Fibroblast of lung (primary cell): ENCODE measurements around the gene SHANK3. TPM values are rescaled to one million over a fixed set of nuclear protein-coding genes. Genes with fewer than 3 reads are reported as not detected.

Source experiments
- DNase-seq, 2 donors: peaks; one replicate each; pipeline versions ENCODE4 v3.0.0 to v3.0.0-alpha.2; 2010; ENCODE audit warnings: low read depth in 2 of 2
- H2AFZ ChIP-seq: 2 replicates; pipeline ENCODE4 v1.5.1; 2012; ENCODE audit warnings: low read length, control low read depth, inconsistent platforms
- H3K27ac ChIP-seq: 2 replicates; pipeline ENCODE4 v1.5.1; 2011; ENCODE audit warnings: low read length, control low read depth; ENCODE audit not compliant: insufficient read depth
- H3K27me3 ChIP-seq: 2 replicates; pipeline ENCODE4 v1.5.1; 2011; ENCODE audit warnings: mild to moderate bottlenecking, low read length; ENCODE audit not compliant: control insufficient read depth, insufficient read depth
- H3K36me3 ChIP-seq: 2 replicates; pipeline ENCODE4 v1.5.1; 2011; ENCODE audit warnings: low read length; ENCODE audit not compliant: control insufficient read depth, insufficient read depth
- H3K4me1 ChIP-seq: 2 replicates; pipeline ENCODE4 v1.5.1; 2011; ENCODE audit warnings: low read length; ENCODE audit not compliant: control insufficient read depth, insufficient read depth; ENCODE audit errors: extremely low read depth
- H3K4me2 ChIP-seq: 2 replicates; pipeline ENCODE4 v1.5.1; 2011; ENCODE audit warnings: low read length, control low read depth; ENCODE audit not compliant: insufficient read depth; ENCODE audit errors: extremely low read depth
- H3K4me3 ChIP-seq, 4 experiments: fragments of 200-600 bp in 1 of 4; sonication (generic) in 1 of 4; replicated peaks in 1 of 4; 2 replicates each; pipeline ENCODE4 v1.5.1; 2011 to 2016; ENCODE audit warnings: low read length in 4 of 4, low read depth in 3 of 4, mild to moderate bottlenecking in 3 of 4, control low read depth in 2 of 4, inconsistent platforms in 1 of 4, mixed read lengths in 1 of 4; ENCODE audit not compliant: insufficient read depth in 1 of 4; ENCODE audit errors: control extremely low read depth in 1 of 4
- H3K79me2 ChIP-seq: 2 replicates; pipeline ENCODE4 v1.5.1; 2012; ENCODE audit warnings: mild to moderate bottlenecking, low read length, inconsistent platforms; ENCODE audit not compliant: control insufficient read depth, insufficient read depth
- H3K9ac ChIP-seq: 2 replicates; pipeline ENCODE4 v1.5.1; 2011; ENCODE audit warnings: mild to moderate bottlenecking, low read length, control low read depth; ENCODE audit not compliant: insufficient read depth
- H3K9me3 ChIP-seq: 2 replicates; pipeline ENCODE4 v1.5.1; 2012; ENCODE audit warnings: low read depth, low read length; ENCODE audit not compliant: control insufficient read depth, insufficient read depth
- H4K20me1 ChIP-seq: 2 replicates; pipeline ENCODE4 v1.5.1; 2011; ENCODE audit warnings: low read length; ENCODE audit not compliant: control insufficient read depth, insufficient read depth; ENCODE audit errors: extremely low read depth
- EZH2 ChIP-seq: IDR thresholded peaks from 2 replicates; pipeline ENCODE4 v1.5.1; 2012; ENCODE audit warnings: low read length, control low read depth, mild to moderate bottlenecking; ENCODE audit errors: missing control alignments
- polyA plus RNA-seq, 2 donors: library from polyadenylated mRNA; depleted of rRNA in 1 of 2; stranded (reverse) in 1 of 2; unstranded in 1 of 2; fragments of >200 nt; gene quantifications; 2 replicates each; pipeline ENCODE4 v1.2.1, GENCODE V29; 2011 to 2012; ENCODE audit warnings: missing spikeins in 1 of 2
- total RNA-seq: library from RNA; depleted of rRNA; stranded (reverse); fragments of >200 nt; gene quantifications from 2 replicates; pipeline ENCODE4 v1.2.1, GENCODE V29; 2014
- TF ChIP-seq, protein P1 (sequence below), 2 donors: IDR thresholded peaks in 1 of 2; conservative IDR thresholded peaks in 1 of 2; 1 replicate in 1 of 2; 2 replicates in 1 of 2; pipeline ENCODE4 v1.5.1; 2011 to 2012; ENCODE audit warnings: low read length in 2 of 2, control low read depth in 1 of 2, inconsistent platforms in 1 of 2, low read depth in 1 of 2, mild to moderate bottlenecking in 1 of 2

The SHANK3 gene
- total and polyA plus RNA-seq, 2 donors (not counting 1 experiment from before 2014, with no cell fraction given), result 0.17 to 0.33 TPM

- H3K79me2 ChIP-seq, result no peaks in the 10 kb centered on the region
Measured at GRCh38 chr22:50686794-50687193, 14.2 kb downstream of the SHANK3 start.

GRCh38 chr22:50687829-50688228, 15.2 kb downstream of the SHANK3 start:
- H4K20me1 ChIP-seq, result no peaks in the 10 kb centered on the region
- H3K9ac ChIP-seq, result no peak overlapping the region
- H3K4me3 ChIP-seq, result no peak overlapping the region
- no peak overlapping the region for H3K4me2 ChIP-seq
- no peak for DNase-seq
- no peaks in the 10 kb centered on the region for H3K4me1 ChIP-seq
- H3K27ac ChIP-seq, result no peak overlapping the region
- no peak for TF ChIP-seq EZH2
- TF ChIP-seq, protein P1, sequence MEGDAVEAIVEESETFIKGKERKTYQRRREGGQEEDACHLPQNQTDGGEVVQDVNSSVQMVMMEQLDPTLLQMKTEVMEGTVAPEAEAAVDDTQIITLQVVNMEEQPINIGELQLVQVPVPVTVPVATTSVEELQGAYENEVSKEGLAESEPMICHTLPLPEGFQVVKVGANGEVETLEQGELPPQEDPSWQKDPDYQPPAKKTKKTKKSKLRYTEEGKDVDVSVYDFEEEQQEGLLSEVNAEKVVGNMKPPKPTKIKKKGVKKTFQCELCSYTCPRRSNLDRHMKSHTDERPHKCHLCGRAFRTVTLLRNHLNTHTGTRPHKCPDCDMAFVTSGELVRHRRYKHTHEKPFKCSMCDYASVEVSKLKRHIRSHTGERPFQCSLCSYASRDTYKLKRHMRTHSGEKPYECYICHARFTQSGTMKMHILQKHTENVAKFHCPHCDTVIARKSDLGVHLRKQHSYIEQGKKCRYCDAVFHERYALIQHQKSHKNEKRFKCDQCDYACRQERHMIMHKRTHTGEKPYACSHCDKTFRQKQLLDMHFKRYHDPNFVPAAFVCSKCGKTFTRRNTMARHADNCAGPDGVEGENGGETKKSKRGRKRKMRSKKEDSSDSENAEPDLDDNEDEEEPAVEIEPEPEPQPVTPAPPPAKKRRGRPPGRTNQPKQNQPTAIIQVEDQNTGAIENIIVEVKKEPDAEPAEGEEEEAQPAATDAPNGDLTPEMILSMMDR (conservative IDR thresholded peaks at IDR 0.05 in 1 of 2, IDR thresholded peaks at IDR 0.05 in 1 of 2; ENCODE audit: low read depth in 1 of 2, low read length in 2 of 2), result no peak
- no peak overlapping the region for H2AFZ ChIP-seq
- H3K79me2 ChIP-seq, result no peaks in the 10 kb centered on the region
- no peaks in the 10 kb centered on the region for H3K36me3 ChIP-seq
- H3K27me3 ChIP-seq, result no peaks in the 10 kb centered on the region
- no peaks in the 10 kb centered on the region for H3K9me3 ChIP-seq

More at GRCh38 chr22:50686794-50687193, 14.2 kb downstream of the SHANK3 start:
- H3K9me3 ChIP-seq, result no peaks in the 10 kb centered on the region
- no peak for DNase-seq
- no peak overlapping the region for H3K27ac ChIP-seq
- H3K9ac ChIP-seq, result no peak overlapping the region
- H3K4me3 ChIP-seq, result no peak overlapping the region
- no peak for TF ChIP-seq EZH2
- TF ChIP-seq, protein P1 (conservative IDR thresholded peaks at IDR 0.05 in 1 of 2, IDR thresholded peaks at IDR 0.05 in 1 of 2; ENCODE audit: low read depth in 1 of 2, low read length in 2 of 2), result no peak
- H3K4me1 ChIP-seq, result no peaks in the 10 kb centered on the region
- H3K27me3 ChIP-seq, result no peaks in the 10 kb centered on the region
- H3K36me3 ChIP-seq, result no peaks in the 10 kb centered on the region
- no peak overlapping the region for H3K4me2 ChIP-seq
- no peak overlapping the region for H2AFZ ChIP-seq
- no peaks in the 10 kb centered on the region for H4K20me1 ChIP-seq

- no peak overlapping the region for H2AFZ ChIP-seq
- no peak overlapping the region for H3K4me3 ChIP-seq
- H3K27me3 ChIP-seq, result no peaks in the 10 kb centered on the region
- no peaks in the 10 kb centered on the region for H3K9me3 ChIP-seq
- no peaks in the 10 kb centered on the region for H3K79me2 ChIP-seq
- TF ChIP-seq EZH2, result no peak
- TF ChIP-seq, protein P1 (conservative IDR thresholded peaks at IDR 0.05 in 1 of 2, IDR thresholded peaks at IDR 0.05 in 1 of 2; ENCODE audit: low read depth in 1 of 2, low read length in 2 of 2), result no peak
- DNase-seq, result no peak
- no peaks in the 10 kb centered on the region for H3K4me1 ChIP-seq
- no peaks in the 10 kb centered on the region for H4K20me1 ChIP-seq
- H3K4me2 ChIP-seq, result no peak overlapping the region
- no peak overlapping the region for H3K27ac ChIP-seq
- H3K36me3 ChIP-seq, result no peaks in the 10 kb centered on the region
- no peak overlapping the region for H3K9ac ChIP-seq
Measured at GRCh38 chr22:50688448-50688847, 15.8 kb downstream of the SHANK3 start.
